WERI-Rb-1 (cell line): ENCODE data around the gene LHX3.
"Not testable (repeated sequence)": the region's sequence is repeated elsewhere in the genome, so short reads cannot be mapped to it uniquely, and the experiment has no call there.

Experiments
- DNase-seq: peaks from one replicate; pipeline ENCODE4 v3.0.0-alpha.2; 2020
- H3K27ac ChIP-seq: fragments of 250-450 bp; sonication (Bioruptor Pico); 2 replicates; pipeline ENCODE4 v1.5.1; 2020; ENCODE audit warnings: mild to moderate bottlenecking, moderate library complexity
- H3K27me3 ChIP-seq: fragments of 250-450 bp; sonication (Bioruptor Pico); 2 replicates; pipeline ENCODE4 v1.5.1; 2021; ENCODE audit warnings: mild to moderate bottlenecking, low read depth, moderate library complexity; ENCODE audit not compliant: insufficient read depth, severe bottlenecking
- H3K36me3 ChIP-seq: fragments of 250-450 bp; sonication (Bioruptor Pico); 2 replicates; pipeline ENCODE4 v1.5.1; 2020; ENCODE audit warnings: mild to moderate bottlenecking, moderate library complexity
- H3K4me3 ChIP-seq: 2 replicates; pipeline ENCODE4 v1.5.1; 2011; ENCODE audit warnings: low read depth, mild to moderate bottlenecking, control low read depth, low read length
- H3K9me3 ChIP-seq: fragments of 250-450 bp; sonication (Bioruptor Pico); 2 replicates; pipeline ENCODE4 v1.5.1; 2021; ENCODE audit warnings: mild to moderate bottlenecking, moderate library complexity; ENCODE audit not compliant: severe bottlenecking
- TF ChIP-seq, protein P1 (sequence below): IDR thresholded peaks from 2 replicates; pipeline ENCODE4 v1.5.1; 2011; ENCODE audit warnings: low read depth, mild to moderate bottlenecking, control low read depth, inconsistent platforms, low read length

LHX3 gene

GRCh38 chr9:136153381-136154065, 51.4 kb downstream of the LHX3 start:
- 0 out of 2 replicates have a peak, but pooled peaks cover 2% of the 10 kb centered on the region for H3K36me3 ChIP-seq
- H3K27ac ChIP-seq, result peak overlapping the region; percentile 81
- H3K9me3 ChIP-seq, result no peaks in the 10 kb centered on the region
- TF ChIP-seq, protein P1, sequence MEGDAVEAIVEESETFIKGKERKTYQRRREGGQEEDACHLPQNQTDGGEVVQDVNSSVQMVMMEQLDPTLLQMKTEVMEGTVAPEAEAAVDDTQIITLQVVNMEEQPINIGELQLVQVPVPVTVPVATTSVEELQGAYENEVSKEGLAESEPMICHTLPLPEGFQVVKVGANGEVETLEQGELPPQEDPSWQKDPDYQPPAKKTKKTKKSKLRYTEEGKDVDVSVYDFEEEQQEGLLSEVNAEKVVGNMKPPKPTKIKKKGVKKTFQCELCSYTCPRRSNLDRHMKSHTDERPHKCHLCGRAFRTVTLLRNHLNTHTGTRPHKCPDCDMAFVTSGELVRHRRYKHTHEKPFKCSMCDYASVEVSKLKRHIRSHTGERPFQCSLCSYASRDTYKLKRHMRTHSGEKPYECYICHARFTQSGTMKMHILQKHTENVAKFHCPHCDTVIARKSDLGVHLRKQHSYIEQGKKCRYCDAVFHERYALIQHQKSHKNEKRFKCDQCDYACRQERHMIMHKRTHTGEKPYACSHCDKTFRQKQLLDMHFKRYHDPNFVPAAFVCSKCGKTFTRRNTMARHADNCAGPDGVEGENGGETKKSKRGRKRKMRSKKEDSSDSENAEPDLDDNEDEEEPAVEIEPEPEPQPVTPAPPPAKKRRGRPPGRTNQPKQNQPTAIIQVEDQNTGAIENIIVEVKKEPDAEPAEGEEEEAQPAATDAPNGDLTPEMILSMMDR, result no peak
- no peaks in the 10 kb centered on the region for H3K27me3 ChIP-seq
- no peak overlapping the region for H3K4me3 ChIP-seq
- DNase-seq, result peak; percentile 54

DNA sequence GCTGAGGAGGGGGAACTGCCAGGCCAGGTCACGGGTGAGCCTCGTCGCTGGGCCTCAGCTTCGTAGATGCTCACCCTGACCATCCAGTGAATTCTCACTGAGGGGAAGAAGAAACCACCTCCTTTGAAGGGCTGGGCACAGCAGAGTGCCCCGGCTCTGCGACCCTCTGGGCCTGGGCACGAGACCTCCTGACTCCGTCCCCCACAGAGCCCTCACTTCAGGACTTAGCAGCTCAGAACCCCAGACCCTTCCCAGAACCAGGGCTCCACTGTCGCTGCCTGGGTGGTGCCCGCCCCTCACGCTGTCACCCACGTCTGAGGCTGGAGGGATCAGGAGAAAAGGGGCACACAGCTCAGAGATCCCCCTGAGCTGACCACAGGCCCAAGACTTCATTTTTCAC, 52.0 kb downstream of the LHX3 start:
- 0 out of 2 replicates have a peak, but pooled peaks cover 2% of the 10 kb centered on the region for H3K36me3 ChIP-seq
- H3K4me3 ChIP-seq, result no peak overlapping the region
- TF ChIP-seq, protein P1, result no peak
- no peaks in the 10 kb centered on the region for H3K27me3 ChIP-seq
- no peaks in the 10 kb centered on the region for H3K9me3 ChIP-seq
- peak overlapping the region; percentile 81 for H3K27ac ChIP-seq
- DNase-seq, result no peak

GRCh38 chr9:136152543-136152866, 52.4 kb downstream of the LHX3 start:
- Histone ChIP-seq H3K27ac (peak overlapping the region; percentile 81), H3K9me3 (no peaks in the 10 kb centered on the region), H3K27me3 (no peaks in the 10 kb centered on the region), H3K4me3 (no peak overlapping the region), H3K36me3 (0 out of 2 replicates have a peak, but pooled peaks cover 2% of the 10 kb centered on the region)
- no peak for DNase-seq
- TF ChIP-seq, protein P1, result no peak

- H3K4me3 ChIP-seq, result no peak overlapping the region
- H3K9me3 ChIP-seq, result no peaks in the 10 kb centered on the region
- 0 out of 2 replicates have a peak, but pooled peaks cover 2% of the 10 kb centered on the region for H3K36me3 ChIP-seq
- peak overlapping the region; percentile 81 for H3K27ac ChIP-seq
- no peaks in the 10 kb centered on the region for H3K27me3 ChIP-seq
- no peak for DNase-seq
- TF ChIP-seq, protein P1, result no peak
Observed at GRCh38 chr9:136151848-136152542, 52.9 kb downstream of the LHX3 start.

- H3K9me3 ChIP-seq, result no peaks in the 10 kb centered on the region
- no peak for DNase-seq
- H3K27me3 ChIP-seq, result no peaks in the 10 kb centered on the region
- TF ChIP-seq, protein P1, result no peak
- peak overlapping the region; percentile 81 for H3K27ac ChIP-seq
- H3K4me3 ChIP-seq, result no peak overlapping the region
- H3K36me3 ChIP-seq, result 0 out of 2 replicates have a peak, but pooled peaks cover 2% of the 10 kb centered on the region
Observed at GRCh38 chr9:136151214-136151804, 53.6 kb downstream of the LHX3 start.

GRCh38 chr9:136150664-136151213, 54.2 kb downstream of the LHX3 start:
- H3K9me3 ChIP-seq, H3K27me3 ChIP-seq, DNase-seq, H3K4me3 ChIP-seq, H3K36me3 ChIP-seq: not testable (repeated sequence)
- peak overlapping the region; percentile 81 for H3K27ac ChIP-seq
